H4 (cell line): ENCODE data around the gene ANKS1A. TPM values are rescaled to one million over a fixed set of nuclear protein-coding genes. Genes with fewer than 3 reads are reported as not detected.

Source experiments
- DNase-seq: peaks from one replicate; pipeline ENCODE4 v3.0.0-alpha.2; 2015; ENCODE audit warnings: low spot score
- total RNA-seq: library from RNA; depleted of rRNA; stranded (reverse); fragments of >200 nt; shearing (Covaris generic); gene quantifications from 2 replicates; pipeline ENCODE4 v1.2.3, GENCODE V29; 2014

ANKS1A gene
- total RNA-seq, 1 experiment from 2014 or later = 8.8 TPM

DNA sequence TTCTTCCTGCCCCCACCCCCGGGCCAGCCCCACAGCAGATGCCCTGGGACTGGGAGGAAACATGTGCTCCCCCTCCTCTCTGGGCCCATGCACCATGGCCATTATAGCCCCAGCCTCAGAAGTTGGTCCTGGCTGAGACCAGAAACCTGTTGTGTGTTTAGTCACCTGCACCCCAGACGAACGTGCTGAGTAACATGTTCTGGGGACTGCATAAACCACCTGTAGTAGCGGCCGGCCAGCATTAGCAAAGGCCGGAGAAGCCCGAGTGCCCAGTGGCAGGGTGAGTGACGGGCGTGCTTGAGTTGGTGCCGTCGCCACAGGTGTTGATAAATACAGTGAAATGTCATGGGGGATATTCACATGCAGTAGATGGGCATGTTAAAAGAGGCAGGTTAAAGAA is 178.2 kb downstream of the ANKS1A start:
- DNase-seq = no peak

- no peak for DNase-seq
Measured at GRCh38 chr6:35068206-35068605, 179.2 kb downstream of the ANKS1A start.

- no peak for DNase-seq
Measured at GRCh38 chr6:35068644-35069043, 179.6 kb downstream of the ANKS1A start.

DNA sequence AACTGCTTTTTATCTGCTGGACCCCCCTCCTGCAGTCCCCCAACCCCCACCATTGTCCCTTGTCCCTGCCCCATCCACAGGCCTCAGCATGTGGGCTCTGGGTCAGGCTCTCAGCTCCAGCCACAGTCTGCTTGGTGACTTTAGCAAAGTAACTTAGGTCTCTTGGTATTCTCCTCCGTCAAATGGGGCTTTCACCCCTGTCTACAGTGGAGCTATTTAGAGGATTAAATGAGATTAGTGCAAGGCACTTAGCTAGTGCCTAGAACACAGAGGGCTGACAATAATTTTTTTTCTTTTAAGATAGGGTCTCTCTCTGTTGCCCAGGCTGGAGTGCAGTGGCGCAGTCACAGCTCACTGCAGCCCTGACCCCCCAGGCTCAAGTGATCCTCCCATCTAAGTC is 180.2 kb downstream of the ANKS1A start:
- DNase-seq = no peak

DNA sequence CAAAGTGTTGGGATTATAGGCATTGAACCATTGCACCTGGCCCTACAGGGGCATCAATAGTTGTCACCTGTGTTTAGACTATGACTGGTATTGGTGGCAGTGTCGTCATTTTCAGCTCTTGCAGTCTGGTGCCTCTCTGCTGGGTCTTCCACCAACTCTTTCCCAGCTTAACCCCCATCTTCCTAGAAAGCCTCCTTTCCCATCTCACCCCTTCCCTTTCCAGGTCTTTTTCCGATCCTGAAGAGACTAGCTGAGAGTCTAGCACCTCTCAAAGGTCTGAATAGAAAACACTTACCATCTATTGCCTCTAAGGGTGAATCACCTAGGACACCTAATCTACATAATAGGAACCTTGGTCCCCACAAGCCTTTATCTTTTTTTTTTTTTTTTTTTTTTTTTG is 181.1 kb downstream of the ANKS1A start:
- DNase-seq = no peak

GRCh38 chr6:35071347-35071994 is 182.4 kb downstream of the ANKS1A start:
- DNase-seq = no peak

DNA sequence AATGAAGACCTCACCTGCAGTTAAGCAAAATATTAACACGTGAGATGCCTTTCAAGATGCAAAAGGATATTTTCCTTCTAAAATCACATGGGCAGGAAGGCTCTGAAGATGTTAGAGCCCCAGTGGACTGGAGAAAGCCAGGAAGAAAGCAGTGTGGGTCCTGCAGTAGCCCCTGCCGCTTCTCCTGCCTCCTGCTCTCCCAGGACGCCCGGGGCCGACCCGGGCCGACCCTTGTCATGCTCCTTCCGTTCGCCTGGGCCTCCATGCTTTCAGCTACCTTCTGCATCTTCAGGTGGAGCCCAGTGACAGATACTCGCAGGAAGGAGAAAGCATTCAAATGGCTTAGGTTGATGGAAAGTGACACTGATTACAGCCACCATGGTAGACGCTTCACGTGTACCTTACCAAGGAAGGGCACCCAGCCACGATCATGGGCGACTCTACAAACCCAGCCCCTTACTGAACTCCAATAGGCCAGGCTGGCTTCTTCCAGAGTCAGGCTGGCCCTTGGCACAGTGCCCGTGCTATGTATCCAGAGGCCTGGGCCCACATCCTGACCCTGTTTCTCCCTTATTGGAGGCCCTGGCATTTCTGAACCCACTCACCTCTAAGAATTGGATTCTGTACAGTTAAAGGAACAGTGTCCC is 183.1 kb downstream of the ANKS1A start:
- DNase-seq = no peak

DNA sequence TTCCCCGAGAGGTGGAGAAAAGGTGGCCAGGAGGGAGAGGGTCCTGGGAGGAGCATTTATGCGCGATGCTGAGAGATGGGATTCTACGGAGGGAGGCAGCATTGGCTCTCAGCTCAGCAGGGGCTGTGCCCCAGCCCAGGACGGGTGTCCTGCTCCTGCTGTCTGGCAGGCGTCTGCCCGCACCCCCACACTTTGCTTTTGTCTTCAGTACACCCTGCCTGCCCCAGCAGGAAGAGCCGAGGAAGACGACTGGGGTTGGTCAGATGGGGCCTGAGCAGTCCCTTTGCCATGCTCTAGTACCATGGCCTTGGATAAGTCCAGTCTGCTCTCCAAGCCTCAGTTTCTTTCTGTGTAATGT is 183.6 kb downstream of the ANKS1A start:
- DNase-seq = no peak

- DNase-seq = no peak
Measured at GRCh38 chr6:35073211-35073610, 184.2 kb downstream of the ANKS1A start.

DNA sequence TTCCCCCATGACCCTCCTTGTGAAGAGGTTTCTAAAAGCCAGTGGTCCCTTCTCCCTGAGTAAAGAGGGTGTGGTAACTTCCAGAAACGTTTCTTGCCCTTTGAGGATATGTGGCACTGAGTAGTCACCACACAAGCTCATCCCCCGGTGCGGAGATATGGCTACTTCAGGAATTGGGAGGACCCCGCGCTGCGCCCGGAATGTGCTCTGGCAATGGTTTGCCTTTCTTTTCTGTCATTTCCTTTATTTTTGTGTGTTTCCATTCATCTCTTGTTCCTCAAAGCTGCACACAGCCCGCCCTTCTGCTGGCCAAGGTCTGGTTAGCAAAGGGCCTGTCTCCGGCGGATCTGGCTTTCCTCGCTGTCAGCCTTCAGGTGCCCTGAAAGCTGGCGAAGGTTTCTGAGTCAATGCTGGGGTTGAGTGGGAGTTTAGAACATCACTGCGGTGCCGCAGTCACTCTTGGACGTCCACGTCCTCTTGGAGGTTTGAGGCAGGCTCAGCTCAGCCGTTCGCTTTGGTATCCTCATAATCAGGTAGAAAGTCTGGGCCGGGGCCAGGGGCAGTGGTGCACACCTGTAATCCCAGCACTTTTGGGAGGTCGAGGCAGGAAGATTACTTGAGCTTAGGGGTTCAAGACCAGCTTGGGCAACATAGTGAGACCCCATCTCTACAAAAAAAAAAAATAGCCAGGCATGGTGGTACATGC is 184.9 kb downstream of the ANKS1A start:
- no peak for DNase-seq

- DNase-seq = no peak
Measured at GRCh38 chr6:35076997-35077712, 188.1 kb downstream of the ANKS1A start.

GRCh38 chr6:35077713-35078105 is 188.7 kb downstream of the ANKS1A start:
- DNase-seq = no peak

- no peak for DNase-seq
Measured at GRCh38 chr6:35078226-35078850, 189.3 kb downstream of the ANKS1A start.

DNA sequence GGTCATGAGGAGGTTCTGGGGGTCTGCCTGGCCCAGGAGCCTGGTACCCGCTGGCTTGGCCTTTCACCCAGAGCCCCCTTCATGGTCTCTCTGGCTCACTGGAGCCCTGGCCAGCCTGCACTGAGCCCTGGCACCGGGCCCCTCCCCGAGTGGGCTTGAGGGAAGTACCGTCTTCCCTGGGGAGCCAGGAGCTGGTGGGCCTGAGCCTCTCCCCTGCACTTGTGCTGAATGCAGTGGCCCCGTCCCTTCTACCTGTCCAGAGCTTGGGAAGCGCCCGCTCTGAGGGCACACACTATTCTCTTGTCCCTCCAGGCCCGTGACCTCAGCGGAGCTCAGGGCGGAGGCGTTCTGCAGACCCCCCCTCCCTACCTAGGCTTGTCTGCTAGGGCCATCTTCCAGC is 189.8 kb downstream of the ANKS1A start:
- DNase-seq = no peak

- DNase-seq = no peak
Measured at GRCh38 chr6:35079311-35080000, 190.4 kb downstream of the ANKS1A start.

GRCh38 chr6:35080016-35080680 is 191.1 kb downstream of the ANKS1A start:
- no peak for DNase-seq

GRCh38 chr6:35080821-35081425 is 191.9 kb downstream of the ANKS1A start:
- DNase-seq = no peak

GRCh38 chr6:35081426-35081851 is 192.4 kb downstream of the ANKS1A start:
- no peak for DNase-seq

GRCh38 chr6:35082046-35082732 is 193.1 kb downstream of the ANKS1A start:
- no peak for DNase-seq
